ENCODE measurements around the gene RYR1.

GRCh38 chr19:38442736-38443135 is 9.2 kb downstream of the RYR1 start:
- TF ChIP-seq, protein P1, sequence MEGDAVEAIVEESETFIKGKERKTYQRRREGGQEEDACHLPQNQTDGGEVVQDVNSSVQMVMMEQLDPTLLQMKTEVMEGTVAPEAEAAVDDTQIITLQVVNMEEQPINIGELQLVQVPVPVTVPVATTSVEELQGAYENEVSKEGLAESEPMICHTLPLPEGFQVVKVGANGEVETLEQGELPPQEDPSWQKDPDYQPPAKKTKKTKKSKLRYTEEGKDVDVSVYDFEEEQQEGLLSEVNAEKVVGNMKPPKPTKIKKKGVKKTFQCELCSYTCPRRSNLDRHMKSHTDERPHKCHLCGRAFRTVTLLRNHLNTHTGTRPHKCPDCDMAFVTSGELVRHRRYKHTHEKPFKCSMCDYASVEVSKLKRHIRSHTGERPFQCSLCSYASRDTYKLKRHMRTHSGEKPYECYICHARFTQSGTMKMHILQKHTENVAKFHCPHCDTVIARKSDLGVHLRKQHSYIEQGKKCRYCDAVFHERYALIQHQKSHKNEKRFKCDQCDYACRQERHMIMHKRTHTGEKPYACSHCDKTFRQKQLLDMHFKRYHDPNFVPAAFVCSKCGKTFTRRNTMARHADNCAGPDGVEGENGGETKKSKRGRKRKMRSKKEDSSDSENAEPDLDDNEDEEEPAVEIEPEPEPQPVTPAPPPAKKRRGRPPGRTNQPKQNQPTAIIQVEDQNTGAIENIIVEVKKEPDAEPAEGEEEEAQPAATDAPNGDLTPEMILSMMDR (conservative IDR thresholded peaks at IDR 0.05; ENCODE audit: low read depth, low read length), result no peak
- no peak for TF ChIP-seq EZH2phosphoT487 (IDR thresholded peaks at IDR 0.05; ENCODE audit: borderline replicate concordance, low read length)
- no peak for TF ChIP-seq EZH2 (IDR thresholded peaks at IDR 0.05; ENCODE audit: low read length, unreplicated experiment)

Measured in PC-3 (cell line).